Stimulated activated CD8-positive, alpha-beta memory T cell treated with anti-CD3 and anti-CD28 coated beads, Interleukin-15, amount 100 ng/mL, for 1 hour (primary cell): ENCODE data around the gene NUP88.
"Not testable (repeated sequence)": the region's sequence is repeated elsewhere in the genome, so short reads cannot be mapped to it uniquely, and the experiment has no call there.

Source experiments
- DNase-seq: peaks from one replicate; pipeline ENCODE4 v3.0.0-alpha.2; 2020; ENCODE audit warnings: low read depth

The NUP88 gene

DNA sequence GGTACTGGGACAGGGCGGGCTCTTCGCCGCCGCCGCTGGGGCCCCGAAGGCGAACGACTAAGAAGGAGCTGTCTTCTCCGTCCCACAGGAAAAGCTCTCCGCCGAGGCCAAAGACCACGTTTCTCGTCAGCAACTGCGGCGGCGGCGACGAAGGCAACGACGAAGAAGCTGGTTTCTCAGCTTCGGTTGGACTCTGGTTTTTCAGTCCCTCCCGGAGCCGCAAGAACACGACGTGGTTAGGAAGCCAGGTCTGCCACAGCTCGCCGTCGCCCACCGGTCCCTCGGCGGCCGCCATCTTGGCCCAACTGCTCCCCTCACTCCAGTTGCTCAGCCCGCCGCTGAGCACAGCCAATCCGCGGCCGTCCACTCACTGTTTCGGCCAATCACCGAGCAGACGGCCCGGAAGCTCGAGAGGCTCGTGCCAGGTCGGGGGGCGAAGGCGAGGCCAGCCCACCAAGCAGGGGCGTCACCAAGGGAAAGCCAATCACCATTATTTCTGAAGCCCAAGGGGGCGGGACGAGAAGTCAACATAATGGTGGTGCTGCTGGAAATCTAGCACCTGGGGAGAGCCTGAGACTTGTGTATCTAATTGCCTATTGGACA is at the start of gene NUP88:
Gene NUP88 (minus strand): TSS at position 307 of the 603 bp plus-strand sequence. CDS start 12 bp downstream, at position 295.
- peak; percentile 91 for DNase-seq

- no peak for DNase-seq
Measured at GRCh38 chr17:5468075-5468473, 48.6 kb upstream of the NUP88 start.

DNA sequence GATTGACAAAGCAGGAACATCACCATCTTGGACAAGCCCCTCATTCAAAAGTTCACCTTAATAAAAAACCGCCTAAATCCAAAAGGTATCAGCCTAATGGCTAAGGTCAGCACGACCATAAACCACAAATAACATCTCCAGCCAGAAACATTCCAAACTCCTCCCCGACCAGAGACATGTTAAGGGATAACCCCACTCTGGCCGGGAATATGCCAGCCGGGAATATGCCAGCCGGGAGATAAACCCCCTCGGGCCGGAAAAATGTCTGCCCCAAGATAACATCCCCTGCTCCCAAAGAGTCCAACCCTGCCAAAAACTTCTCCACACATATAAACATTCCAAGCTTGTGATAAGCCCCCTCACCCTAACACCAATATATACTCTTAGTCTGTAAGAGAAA is 48.0 kb upstream of the NUP88 start:
- no peak for DNase-seq

DNA sequence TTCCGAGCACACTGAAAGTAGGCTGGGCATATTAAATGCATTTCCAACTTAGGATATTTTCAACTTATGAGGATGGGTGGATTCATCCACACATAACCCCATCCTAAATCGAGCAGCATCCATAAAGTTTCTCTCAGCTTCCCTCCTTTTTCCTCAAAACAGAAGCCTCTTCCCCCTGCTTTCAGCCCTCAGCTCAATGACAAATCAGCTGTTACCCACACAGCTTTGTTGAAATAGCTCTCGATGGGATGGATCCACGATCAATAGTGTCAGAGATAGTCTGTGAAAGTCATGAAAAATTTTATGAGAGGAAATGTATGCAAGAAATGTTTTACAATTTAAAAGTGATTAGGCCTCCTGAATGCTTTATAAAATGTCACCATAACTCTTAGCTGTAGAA is 46.8 kb upstream of the NUP88 start:
- DNase-seq, result no peak

DNA sequence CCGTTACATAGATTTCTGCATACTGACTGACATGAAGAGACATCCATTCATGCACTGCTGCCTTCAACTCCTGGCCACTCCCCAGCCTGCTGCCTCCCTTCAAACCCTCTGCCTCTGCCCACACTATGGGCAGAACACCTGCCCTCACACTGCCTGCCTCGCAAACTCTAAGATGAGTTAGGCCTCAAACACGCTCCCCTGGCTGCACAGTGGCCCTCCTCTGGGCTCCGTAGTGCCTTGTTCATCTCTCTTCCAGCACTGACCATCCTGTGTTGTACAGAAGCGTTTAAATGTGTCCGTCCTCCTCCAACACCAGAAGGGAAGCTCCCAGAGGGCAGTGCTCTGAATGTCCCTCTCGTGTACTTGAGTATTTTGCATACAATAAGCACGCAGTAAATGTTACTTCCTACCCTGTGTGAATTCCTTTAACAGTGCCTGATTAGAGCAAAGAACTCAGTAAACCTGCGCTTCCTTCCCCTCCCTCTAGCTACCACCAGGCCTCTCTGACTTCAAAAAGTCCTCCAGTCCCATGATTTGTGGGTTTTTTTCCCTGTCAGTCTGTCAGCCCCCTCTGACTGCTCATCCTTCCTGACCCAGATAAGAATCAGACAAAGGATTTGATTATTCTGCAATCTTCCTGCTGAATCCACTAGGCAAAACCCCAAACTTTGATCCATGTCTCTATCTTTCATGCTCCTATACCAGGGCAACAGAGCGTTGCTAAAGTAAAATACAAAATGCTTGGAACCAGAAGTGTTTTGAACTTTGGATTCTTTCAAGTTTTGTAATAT is 45.5 kb upstream of the NUP88 start:
- no peak for DNase-seq

DNA sequence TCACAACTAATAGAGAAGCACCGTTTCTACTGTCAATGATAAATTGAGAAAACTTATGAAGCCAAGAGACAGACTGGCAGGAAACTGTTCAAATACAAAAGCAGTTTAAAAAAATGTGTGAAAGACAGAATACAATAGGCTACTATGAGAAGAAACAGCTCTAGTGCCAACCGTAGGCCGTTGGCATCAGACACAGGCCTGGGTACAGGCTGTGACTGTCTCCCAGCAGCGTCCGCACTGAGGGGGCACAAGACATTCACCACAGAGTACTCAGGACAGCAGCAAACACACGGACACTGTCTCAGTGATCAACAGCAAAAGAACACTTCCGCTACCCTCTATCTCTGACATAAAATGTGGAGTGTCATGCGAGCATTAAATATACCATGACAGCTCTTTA is 27.3 kb upstream of the NUP88 start:
- no peak for DNase-seq

DNA sequence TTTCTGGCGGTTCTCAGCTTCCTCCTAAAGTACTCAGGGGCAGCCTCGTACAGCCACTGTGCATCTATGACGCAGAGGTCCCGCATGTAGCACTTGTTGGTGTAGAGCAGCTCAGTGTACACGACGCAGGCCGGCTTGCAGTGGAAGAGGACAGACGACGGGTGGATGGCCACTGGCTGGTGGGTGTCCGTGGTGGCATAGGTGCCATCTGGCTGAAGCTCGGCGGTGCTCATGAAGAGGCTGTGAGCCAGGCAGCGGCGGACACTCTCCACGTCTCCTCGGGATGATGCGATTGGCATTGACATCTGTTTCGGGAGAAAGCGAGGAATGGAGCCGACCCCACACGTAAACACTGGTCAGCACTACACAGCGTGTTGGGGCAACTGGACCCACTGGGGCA is 24.7 kb upstream of the NUP88 start:
- DNase-seq, result no peak

GRCh38 chr17:5443728-5444127 is 24.3 kb upstream of the NUP88 start:
- no peak for DNase-seq

DNA sequence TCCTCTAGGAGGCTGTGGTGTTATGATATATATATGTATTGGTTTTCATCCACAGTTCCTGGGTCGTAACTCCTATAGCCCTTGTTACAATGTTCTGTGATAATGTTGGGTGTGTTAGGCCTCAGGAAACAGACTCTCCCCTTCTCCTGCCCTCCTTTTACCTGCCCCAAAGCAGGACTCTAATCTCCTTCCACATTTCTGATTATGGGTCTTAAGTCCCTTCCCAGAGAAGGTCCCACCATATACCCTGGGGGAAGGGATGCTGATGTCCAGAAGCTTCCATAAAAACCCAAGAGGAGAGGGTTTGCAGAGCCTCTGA is 19.9 kb upstream of the NUP88 start:
- DNase-seq, result no peak

DNA sequence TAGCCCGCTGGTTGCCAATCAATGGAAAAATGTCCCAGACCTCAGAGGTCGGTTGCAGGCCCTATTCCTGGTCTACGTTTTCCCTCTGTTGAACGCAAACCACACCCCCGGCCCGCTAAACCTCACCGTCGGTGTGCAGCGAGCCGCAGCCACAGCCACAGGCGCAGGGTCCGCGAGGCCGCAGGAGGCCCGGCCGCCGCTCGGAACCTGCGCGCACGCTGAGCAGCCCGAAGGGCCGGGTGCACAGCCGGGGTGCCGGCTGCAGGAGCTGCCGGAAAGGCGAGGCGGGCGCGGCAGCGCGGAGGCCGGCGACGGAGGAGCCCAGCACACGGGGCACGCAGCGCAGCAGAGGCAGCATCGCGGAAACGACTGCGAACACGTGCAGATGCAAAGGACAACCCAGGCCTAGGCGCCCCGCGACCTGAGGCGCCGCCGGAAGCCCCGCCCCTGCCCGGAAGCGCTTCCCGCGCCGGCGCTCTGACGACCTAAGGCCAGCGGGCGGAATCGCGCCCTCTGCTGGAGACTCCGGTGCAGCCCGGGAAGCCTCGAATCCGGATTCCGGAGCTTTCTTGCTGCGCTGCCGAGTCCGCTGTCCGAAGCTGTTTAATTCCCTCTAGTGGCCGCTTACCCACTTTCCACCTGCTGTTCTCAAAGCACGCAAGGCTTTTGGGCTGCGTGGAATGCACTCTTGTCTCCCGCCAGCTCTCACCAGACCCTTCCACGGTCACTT is 19.4 kb upstream of the NUP88 start, which contains the start of gene C1QBP:
Gene C1QBP (minus strand): TSS at position 440 of the 730 bp plus-strand sequence. CDS start 82 bp downstream, at position 358.
- peak; percentile 84 for DNase-seq

GRCh38 chr17:5437721-5438317 is 18.4 kb upstream of the NUP88 start:
- DNase-seq, result no peak

DNA sequence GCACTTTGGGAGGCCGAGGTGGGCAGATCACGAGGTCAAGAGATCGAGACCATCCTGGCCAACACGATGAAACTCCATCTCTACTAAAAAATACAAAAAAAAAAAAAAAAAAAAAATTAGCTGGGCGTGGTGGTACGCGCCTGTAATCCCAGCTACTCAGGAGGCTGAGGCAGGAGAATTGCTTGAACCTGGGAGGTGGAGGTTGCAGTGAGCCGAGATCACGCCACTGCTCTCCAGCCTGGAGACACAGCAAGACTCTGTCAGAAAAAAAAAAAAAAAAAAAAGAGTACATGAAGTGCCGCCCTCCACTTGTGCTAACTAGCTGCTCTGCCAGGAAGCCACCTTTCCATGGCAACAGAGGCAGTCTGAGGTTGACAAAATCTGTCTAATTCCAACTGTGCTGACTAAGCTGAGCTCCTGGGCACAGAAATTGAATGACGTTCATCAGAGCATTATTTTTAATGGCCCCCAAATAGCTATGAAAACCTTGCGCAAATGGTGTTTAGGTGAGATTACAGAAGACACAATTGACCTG is 16.4 kb upstream of the NUP88 start:
- not testable (repeated sequence) for DNase-seq

DNA sequence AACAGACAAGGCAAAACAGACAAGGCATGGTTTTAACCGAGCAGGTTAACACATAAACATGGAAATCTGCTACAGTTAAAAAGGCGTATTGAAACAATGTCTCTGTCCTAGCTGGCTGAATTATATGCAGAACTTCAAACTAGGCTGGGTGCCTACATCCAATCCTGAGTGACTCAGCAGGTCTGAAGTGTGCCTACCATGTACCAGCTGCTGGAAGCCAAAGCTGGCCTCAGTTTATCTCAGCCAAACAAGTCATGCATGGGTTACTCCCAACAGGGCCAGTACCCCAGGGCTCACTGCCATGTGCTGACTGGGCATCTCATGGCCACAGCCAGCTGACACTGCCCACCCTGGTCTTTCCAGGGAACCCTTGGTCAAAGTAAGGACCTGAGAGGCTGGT is 15.5 kb upstream of the NUP88 start:
- no peak for DNase-seq

GRCh38 chr17:5431949-5432556 is 12.6 kb upstream of the NUP88 start:
- DNase-seq, result no peak

DNA sequence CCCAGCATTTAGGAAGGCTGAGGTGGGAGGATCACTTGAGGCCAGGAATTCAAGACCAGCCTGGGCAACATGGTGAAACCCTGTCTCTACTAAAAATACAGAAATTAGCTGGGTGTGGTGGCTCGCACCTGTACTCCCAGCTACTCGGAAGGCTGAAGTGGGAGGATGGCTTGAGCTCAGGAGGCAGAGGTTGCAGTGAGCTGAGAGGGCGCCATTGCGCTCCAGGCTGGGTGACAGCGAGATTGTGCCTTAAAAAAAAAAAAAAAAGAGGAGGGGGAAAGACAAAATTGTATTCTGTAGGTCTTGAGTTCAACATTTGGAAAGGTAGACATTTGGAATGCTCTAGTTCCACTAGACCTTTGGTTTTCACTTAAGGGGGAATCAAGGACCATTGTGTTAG is 11.8 kb upstream of the NUP88 start:
- not testable (repeated sequence) for DNase-seq

- DNase-seq, result no peak
Measured at GRCh38 chr17:5430413-5430999, 11.0 kb upstream of the NUP88 start.

GRCh38 chr17:5429191-5429887 is 9.9 kb upstream of the NUP88 start:
- DNase-seq, result no peak

GRCh38 chr17:5425826-5426225 is 6.4 kb upstream of the NUP88 start:
- DNase-seq, result no peak

DNA sequence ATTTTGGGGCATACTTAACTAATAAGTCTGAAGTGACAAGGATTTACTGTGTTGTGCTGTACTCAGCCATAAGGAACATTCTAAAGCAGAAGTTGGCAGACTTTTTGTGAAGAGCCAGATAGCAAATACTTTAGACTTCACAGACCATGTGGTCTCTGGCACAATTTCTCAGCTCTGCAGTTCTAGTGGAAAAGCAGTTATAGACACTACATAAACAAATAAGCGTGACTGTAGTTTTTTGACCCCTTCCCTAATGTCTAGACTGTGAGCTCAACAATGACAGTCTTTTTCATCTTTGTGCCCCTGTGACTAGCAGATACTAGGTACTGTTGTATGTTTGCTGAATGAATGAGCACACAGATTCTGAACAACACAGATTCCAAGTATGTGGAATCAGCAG is 5.4 kb upstream of the NUP88 start:
- no peak for DNase-seq

DNA sequence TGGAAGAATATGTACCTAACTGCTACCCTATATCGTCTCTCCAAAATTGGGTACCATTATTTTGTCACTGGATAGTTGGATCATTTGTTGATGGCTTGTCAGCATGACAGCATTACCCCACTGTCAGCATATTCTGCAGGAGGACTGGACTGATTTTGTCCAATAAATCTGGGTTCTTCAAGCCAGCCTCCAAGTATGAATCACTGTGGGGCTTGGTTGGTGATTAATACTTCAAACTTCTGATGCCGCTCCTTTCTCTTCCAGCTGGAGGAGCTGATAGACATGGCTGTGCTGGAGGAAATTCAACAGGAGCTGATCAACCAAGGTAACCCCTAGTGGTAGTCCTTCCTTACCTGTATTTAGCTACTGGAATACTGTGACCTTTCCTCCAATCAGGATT is 3.0 kb upstream of the NUP88 start:
- DNase-seq, result no peak
